ENCODE measurements around the gene GAGE12C.
"Not testable (repeated sequence)": the region's sequence is repeated elsewhere in the genome, so short reads cannot be mapped to it uniquely, and the experiment has no call there.

GRCh38 chrX:49569152-49569551 lies 37.2 kb downstream of the GAGE12C start:
- TF ChIP-seq CTCF, POLR2A (IDR thresholded peaks at IDR 0.05): not testable (repeated sequence)

Data from Peyer's patch (tissue), 4 donors.